ENCODE results near the gene GAB3. TPM values are rescaled to one million over a fixed set of nuclear protein-coding genes. Genes with fewer than 3 reads are reported as not detected.

Gene GAB3
- polyA plus RNA-seq, 1 donor from 2014 or later: not detected

DNA sequence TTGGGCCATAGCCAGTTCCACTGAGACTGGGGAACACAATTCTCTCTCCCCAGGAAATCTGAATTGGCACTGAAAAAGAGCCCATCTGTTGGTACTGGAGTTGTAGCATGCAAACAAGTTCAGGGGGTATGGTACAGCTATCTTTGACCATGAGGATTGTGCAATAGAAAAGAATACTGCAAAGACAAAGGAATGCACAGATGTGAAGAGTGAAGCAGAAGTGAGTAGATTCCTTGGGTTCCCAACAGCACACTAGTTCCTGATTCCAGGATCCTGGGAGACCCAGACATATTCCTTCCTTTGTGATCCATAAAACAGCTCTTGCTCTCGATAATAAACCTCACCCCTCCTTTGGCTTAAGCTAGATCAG lies 54.2 kb downstream of the GAB3 start:
- Histone ChIP-seq H2AFZ (ENCODE audit: low read depth, low read length) (no peak overlapping the region), H3K9ac (ENCODE audit: low read length) (no peak overlapping the region), H3K36me3 (ENCODE audit: insufficient read depth, low read length) (no peaks in the 10 kb centered on the region), H3K27ac (ENCODE audit: low read length) (no peak overlapping the region), H3K9me2 (ENCODE audit: insufficient read depth, low read length) (no peaks in the 10 kb centered on the region), H3K9me3 (ENCODE audit: low read length) (no peaks in the 10 kb centered on the region), H3K4me3 (ENCODE audit: low read length) (no peak overlapping the region), H3K27me3 (ENCODE audit: insufficient read depth, low read depth, low read length) (no peaks in the 10 kb centered on the region), H3F3A (ENCODE audit: insufficient read depth, low read length, poor library complexity, severe bottlenecking) (no peaks in the 10 kb centered on the region), H3K4me2 (ENCODE audit: low read length) (no peak overlapping the region), H4K20me1 (ENCODE audit: insufficient read depth) (no peaks in the 10 kb centered on the region), H3K79me2 (replicated peaks; ENCODE audit: insufficient read depth, low read length) (no peaks in the 10 kb centered on the region)
- TF ChIP-seq EP300 (conservative IDR thresholded peaks at IDR 0.05; ENCODE audit: poor library complexity, severe bottlenecking) (no peak), RAD21 (conservative IDR thresholded peaks at IDR 0.05) (no peak), EZH2 (IDR thresholded peaks at IDR 0.05; ENCODE audit: borderline replicate concordance, insufficient read depth, low read length, poor library complexity, severe bottlenecking) (no peak), POLR2AphosphoS5 (IDR thresholded peaks at IDR 0.05) (no peak), REST (IDR thresholded peaks at IDR 0.05; ENCODE audit: borderline replicate concordance) (no peak), MXI1 (conservative IDR thresholded peaks at IDR 0.05; ENCODE audit: poor library complexity, severe bottlenecking) (no peak), SMC3 (conservative IDR thresholded peaks at IDR 0.05; ENCODE audit: poor library complexity) (no peak)
- TF ChIP-seq, protein P1, sequence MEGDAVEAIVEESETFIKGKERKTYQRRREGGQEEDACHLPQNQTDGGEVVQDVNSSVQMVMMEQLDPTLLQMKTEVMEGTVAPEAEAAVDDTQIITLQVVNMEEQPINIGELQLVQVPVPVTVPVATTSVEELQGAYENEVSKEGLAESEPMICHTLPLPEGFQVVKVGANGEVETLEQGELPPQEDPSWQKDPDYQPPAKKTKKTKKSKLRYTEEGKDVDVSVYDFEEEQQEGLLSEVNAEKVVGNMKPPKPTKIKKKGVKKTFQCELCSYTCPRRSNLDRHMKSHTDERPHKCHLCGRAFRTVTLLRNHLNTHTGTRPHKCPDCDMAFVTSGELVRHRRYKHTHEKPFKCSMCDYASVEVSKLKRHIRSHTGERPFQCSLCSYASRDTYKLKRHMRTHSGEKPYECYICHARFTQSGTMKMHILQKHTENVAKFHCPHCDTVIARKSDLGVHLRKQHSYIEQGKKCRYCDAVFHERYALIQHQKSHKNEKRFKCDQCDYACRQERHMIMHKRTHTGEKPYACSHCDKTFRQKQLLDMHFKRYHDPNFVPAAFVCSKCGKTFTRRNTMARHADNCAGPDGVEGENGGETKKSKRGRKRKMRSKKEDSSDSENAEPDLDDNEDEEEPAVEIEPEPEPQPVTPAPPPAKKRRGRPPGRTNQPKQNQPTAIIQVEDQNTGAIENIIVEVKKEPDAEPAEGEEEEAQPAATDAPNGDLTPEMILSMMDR (IDR thresholded peaks at IDR 0.05; ENCODE audit: poor library complexity, severe bottlenecking): no peak

GRCh38 chrX:154695911-154696675 lies 54.8 kb downstream of the GAB3 start:
- Histone ChIP-seq H3K36me3 (ENCODE audit: insufficient read depth, low read length) (no peaks in the 10 kb centered on the region), H2AFZ (ENCODE audit: low read depth, low read length) (no peak overlapping the region), H3K79me2 (replicated peaks; ENCODE audit: insufficient read depth, low read length) (no peaks in the 10 kb centered on the region), H3K4me3 (ENCODE audit: low read length) (no peak overlapping the region), H3K9ac (ENCODE audit: low read length) (no peak overlapping the region), H4K20me1 (ENCODE audit: insufficient read depth) (no peaks in the 10 kb centered on the region), H3F3A (ENCODE audit: insufficient read depth, low read length, poor library complexity, severe bottlenecking) (no peaks in the 10 kb centered on the region), H3K9me3 (ENCODE audit: low read length) (no peaks in the 10 kb centered on the region), H3K27ac (ENCODE audit: low read length) (no peak overlapping the region), H3K4me2 (ENCODE audit: low read length) (no peak overlapping the region), H3K27me3 (ENCODE audit: insufficient read depth, low read depth, low read length) (no peaks in the 10 kb centered on the region), H3K9me2 (ENCODE audit: insufficient read depth, low read length) (no peaks in the 10 kb centered on the region)
- TF ChIP-seq SMC3 (conservative IDR thresholded peaks at IDR 0.05; ENCODE audit: poor library complexity) (no peak), RAD21 (conservative IDR thresholded peaks at IDR 0.05) (no peak), POLR2AphosphoS5 (IDR thresholded peaks at IDR 0.05) (no peak), EZH2 (IDR thresholded peaks at IDR 0.05; ENCODE audit: borderline replicate concordance, insufficient read depth, low read length, poor library complexity, severe bottlenecking) (no peak), EP300 (conservative IDR thresholded peaks at IDR 0.05; ENCODE audit: poor library complexity, severe bottlenecking) (no peak), TAF1 (IDR thresholded peaks at IDR 0.05; ENCODE audit: low read depth) (no peak), REST (IDR thresholded peaks at IDR 0.05; ENCODE audit: borderline replicate concordance) (no peak)
